ENCODE measurements around the gene DYRK2.

GRCh38 chr12:67621112-67621511 is 27.4 kb upstream of the DYRK2 start:
- TF ChIP-seq CTCF (conservative IDR thresholded peaks at IDR 0.05; ENCODE audit: low read depth, low read length): no peak
- TF ChIP-seq EZH2phosphoT487 (IDR thresholded peaks at IDR 0.05; ENCODE audit: borderline replicate concordance, low read length): no peak
- no peak for TF ChIP-seq EZH2 (IDR thresholded peaks at IDR 0.05; ENCODE audit: low read length, unreplicated experiment)
